T-helper 1 cell (primary cell): ENCODE data around the gene PPP1R3G.

ENCODE experiments used
- DNase-seq, 5 donors: peaks; one replicate each; pipeline ENCODE4 v3.0.0-alpha.2; 2012 to 2020

Gene PPP1R3G

DNA sequence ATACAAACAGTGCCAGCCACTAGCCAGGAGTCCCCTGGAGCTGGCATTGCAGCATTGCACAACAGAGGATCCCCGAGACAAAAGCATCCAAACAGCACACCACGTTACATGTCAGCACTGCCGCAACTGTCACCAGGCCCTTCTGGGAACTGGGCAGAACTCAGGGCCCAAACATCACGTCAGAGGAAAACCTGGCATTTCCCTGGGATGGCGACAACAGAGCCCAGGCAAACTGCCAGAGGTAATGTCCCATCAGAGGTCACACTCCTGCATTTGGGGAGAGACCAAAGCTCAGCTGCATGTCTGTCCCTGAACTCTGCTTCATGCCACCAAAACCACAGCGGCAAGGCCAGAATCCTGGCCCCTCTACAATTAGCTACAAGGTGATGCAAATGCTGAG, 36.3 kb downstream of the PPP1R3G start:
- DNase-seq = no peak

DNA sequence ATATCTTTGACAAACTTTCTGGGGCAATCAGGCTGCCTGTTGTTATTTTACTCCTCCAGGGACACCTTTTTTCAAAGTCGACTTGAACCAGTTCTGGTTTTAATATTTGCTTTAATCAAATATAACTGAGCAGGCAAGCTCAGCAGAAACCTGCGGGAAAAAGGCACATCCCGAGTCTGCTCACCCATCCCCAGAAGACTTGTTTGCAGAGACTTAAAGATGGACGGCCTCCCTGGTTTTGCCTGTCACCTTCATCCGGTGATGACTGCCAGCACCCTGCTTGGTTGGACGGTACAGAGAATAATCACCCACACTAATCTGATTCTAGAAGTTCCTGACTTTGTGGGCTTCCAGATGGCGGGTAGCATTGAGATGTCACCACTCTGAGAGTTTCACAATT, 36.8 kb downstream of the PPP1R3G start:
- DNase-seq = no peak

DNA sequence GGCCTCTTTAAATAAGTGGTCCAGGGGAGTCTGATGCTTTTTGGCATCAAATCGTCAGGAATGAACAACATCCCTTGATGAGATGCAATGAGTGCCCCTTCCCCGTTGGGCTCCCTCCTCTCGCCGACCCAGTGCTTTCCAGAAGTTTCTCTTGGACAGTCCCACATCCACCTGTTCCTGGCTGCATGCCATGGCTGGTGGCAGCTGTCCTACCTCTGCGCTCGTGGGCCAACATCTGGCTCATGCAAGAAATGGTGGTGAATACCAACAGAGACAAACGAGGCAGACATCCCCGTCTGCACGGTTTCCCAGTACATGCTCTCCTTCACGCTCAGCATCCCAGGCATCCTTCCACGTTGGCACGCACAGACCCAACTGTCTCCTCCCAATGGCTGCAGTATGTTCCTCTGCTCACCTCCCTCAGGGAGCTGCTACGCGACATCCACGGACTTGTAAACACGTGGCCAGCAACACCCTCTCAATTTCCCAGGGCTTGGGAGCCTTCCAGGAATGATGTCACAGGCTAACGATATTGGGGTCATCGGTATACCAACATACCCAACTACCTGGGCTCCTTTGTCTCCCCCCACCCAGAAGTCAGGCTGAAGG, 37.5 kb downstream of the PPP1R3G start:
- no peak for DNase-seq

DNA sequence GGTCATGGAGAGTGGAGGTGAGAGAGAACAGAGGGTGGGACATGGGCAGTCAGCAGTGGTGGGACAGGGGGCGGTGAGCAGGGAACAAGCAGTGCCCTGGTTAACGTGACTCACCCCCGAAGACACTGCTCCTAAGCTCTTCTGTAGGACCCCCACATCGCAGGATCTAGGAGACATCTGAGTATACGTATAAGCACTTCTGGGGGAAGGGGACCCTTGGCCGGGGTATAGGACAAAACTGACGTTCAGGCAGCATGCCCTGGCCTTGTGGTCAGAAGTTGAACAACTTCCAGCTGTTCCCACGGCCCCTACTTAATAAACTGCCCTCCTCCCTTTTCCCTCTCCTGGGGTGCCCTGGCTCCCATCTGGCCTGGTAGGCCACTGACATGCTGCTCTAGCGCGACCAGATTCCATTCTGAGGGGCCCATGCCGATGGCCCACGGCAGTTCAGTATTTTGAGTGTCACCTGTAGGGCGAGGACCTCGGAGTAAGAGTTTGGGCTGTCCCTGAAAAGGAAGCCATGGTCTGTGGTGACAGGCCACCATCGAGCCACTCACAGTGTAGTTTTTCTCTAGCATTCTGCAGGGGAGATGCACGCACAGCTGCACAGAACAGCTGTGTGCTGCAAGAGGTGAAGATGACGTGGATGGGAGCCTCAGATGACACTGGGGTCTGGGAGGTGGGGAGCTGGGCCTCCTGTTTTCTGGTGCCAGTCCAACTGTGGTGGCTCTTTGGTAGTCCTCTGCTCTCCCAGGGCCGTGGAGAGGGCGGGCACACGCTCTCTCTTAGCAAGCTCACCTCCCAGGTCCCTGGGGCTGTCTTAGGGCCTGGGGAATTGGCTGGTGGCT, 38.4 kb downstream of the PPP1R3G start:
- DNase-seq = no peak

DNA sequence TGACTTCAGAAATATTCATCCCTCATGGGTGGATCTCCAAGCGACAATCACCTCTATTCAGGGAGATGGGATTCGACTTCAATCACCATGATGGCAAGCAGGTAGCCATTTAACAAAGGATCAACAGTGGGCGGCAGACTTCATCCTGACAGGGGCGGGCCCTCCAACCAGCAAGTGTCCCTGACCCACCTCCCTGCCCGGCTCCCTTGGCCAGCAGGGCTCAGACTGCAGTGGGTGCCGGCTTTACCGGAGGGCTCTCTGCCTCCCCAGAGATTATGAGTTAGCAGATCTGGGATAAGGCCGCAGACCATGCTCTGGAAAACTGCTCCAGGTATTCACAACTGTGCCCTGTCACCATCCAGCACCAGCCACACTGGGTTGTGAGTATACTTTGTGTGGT, 39.4 kb downstream of the PPP1R3G start:
- no peak for DNase-seq

DNA sequence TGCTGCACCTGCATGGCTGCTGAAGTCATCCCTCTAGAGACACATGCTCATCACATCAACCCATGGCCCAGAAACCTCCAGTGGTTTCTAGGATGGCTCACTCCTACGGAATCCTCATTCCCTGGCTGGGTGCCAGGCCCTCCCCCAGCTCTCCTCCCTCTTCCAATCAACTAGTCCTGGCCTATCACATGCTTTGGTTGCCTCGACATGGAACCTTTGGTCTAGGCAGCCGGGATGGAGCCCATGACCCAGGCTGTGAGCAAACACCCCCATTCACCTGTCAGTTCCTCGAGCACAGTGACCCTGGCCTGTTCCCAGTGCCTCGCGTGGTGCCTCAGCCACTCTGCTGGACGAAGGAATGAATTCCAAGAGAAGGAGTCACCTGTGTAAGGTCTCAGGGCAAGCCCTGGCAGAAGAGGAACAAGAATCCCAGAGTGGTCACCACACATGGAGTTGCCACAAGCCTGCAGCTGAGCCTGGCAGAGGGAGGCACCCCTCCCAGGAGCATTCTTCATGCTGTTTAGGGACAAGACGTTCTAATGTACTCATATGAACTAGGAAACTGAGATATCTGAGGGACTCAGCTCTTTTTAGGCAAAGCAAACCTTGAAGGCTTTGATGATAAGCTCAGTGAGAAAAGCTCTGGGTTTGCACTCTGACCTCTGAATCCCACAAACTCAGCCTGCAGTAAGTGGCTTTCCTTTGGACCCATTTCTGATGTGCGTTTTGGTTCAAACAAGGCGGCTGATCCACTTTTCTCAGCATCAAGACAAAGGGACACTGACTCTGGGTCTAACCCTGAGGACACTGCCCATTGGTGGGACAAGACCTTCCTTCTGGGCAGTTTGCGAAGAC, 40.2 kb downstream of the PPP1R3G start:
- DNase-seq = no peak

DNA sequence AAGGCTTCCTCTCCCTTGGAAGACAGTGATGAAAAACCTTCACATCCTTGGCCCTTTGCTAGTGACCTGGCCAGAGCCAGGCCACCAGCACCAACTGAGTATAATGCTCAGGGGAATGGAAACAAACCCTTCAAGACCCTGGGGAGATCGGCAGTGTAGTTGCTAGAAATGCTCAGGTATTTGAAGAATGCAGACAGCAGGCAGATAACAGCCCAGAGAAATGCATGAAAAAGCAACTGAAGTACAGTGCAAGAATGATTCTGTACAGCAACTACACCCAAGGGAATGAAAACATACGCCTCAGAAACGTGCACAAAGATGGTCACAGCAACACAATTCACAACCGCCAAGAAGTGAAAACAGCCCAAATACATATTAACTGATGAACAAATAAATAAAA, 41.1 kb downstream of the PPP1R3G start:
- no peak for DNase-seq

DNA sequence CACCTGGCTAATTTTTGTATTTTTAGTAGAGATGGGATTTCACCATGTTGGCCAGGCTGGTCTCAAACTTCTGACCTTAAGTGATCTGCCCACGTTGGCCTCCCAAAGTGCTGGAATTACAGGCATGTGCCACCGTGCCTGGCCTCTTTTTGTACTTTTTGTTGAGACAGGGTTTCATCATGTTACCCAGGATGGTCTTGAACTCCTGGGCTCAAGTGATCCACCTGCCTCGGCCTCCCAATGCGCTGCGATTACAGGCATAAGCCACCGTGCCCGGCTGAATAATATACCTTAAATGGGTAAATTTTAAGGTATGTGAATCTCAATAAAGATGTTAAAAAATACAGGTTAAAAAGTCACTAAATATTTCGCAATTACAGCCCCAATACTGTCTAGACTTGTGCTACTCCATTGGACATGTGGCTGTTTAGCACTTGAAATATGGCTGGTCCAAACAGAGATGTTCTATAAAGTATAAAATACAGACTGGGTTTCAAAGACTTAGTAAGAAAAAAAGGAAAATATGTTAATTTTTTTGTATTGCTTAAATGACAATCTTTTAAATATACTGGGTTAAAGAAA, 42.1 kb downstream of the PPP1R3G start:
- DNase-seq = no peak

DNA sequence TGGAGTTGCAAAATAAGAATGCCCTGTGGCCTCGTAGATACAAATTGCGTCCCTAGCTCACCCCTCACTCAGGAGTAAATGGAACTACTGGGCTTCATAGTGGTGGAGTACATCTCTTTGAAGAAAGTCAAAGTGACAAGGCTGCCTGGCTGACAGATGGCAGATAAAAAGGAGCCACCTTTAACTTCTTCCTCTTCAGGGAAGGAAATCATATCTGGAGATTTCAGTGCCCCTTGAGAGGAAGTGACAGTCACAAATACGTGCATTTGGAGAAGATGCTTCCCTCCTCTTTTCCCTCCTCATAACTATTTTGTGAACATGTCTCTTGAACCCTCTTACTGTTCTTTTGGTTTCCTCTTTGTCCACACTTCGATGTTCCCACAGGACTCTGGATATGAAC, 43.2 kb downstream of the PPP1R3G start:
- DNase-seq = no peak

DNA sequence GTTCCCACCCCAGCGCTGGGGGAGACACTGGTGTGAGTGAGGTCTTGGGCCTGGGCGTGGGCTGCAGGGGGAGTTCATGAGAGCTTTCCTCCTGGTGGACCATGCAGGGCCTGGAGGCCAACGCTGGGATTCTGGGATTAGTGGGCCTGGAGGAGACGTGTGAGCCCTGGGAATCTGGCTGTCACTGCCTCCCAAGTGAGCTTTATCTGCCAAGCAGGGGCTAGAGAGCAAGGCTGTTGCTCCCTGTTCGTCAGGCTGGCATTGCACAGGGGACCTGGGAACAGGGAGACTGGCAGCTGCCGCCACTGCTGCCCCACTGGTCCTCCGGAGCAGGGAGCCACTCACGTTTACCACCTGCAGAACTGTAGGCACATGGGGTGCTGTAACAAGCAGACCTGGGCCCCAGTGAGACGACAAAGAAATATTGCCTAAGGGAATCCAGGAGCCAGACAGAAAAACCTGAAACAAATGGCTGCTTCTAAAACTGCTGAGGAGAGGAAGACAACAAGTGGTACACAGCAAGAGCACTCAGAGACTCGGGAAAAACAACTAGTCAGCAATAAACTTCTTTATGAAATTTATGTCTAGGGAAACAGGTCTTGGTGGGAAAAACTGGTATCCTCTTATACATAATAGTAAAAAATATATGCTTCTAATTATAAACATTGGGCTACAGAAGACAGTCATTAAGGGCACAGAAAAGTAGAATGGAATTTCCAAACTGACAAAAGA, 45.2 kb downstream of the PPP1R3G start:
- no peak for DNase-seq

DNA sequence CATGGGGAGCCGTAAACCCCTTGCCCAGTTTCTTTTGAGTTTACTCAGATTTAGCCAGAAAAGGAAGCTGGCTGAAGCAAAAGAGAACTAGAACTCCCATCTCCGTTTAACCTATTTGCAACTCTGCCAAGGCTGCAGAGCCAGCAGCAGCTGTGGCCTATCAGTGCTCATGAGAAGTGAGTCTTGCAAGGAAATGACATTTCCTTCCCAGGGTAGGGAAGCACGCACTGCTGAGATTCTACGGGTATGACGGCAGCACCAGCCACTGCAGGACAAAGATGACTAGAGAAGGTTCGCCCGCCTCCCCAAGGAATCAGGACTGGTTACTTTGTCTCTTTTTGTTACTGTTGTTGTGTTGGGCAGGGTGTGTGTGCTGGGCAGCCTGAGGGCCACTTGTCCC, 47.6 kb downstream of the PPP1R3G start:
- no peak for DNase-seq

DNA sequence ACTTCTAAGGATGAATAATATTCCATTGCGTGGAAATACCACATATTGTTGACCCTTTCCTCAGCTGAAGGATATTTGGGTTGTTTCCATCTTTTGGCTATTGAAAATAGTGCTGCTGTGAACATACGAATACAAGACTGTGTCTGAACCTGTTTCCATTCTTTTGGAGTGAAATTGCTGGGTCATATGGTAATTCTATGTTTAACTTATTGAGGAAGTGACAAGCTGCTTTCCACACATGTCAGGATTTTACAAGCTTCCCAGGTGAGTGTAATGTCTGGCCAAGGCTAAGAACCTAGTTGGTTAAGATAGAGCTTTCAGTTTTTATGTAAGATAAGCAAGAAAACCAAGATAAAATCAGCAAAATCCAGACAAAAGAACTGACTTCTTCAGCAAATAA, 48.8 kb downstream of the PPP1R3G start:
- DNase-seq = no peak

DNA sequence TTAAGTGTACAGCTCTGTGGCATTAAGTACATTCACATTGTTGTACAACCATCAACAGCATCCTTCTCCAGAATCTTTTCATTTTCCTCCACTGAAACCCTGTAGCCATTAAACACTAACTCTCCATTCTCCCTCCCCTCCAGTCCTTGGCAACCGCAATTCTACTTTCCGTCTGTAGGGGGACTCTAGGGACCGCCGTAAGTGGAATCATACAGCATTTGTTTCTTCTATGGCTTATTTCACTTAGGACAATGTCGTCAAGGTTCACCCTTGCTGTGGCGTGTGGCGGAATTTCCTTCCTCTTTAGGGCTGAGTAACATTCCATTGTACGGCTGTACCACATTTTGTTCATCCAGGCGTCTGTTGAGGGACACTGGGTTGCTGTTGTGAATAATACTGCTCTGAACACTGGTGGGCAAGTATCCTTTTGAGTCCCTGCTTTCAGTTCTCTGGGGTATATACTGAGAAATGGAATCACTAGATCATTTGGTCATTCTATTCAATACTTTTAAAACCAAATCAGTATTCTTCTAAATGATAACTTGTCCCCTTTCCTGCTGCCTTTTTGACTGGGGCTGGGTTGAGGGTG, 50.7 kb downstream of the PPP1R3G start:
- peak in 2 of 5 donors; percentile 11 to 36 for DNase-seq

DNA sequence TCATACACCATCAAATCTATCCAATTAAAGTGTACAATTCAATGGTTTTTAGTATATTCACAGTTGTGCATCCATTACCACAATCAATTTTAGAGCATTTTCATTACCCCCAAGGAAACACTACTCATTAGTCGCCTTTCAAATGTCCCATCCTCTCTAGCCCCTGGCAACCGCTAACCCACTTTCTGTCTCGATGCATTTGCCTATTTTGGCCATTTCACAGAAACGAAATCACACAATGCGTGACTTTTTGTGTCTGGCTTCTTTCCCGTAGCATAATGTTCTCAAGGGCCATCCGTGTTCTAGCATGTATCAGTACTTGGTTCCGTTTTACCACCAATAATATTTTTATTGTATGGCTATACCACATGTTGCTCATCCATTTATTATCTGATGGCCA, 51.7 kb downstream of the PPP1R3G start:
- no peak for DNase-seq
